ENCODE results near the gene IRF4.

IRF4 gene

GRCh38 chr6:445571-446417, 54.2 kb downstream of the IRF4 start:
- DNase-seq: peak; percentile 39

- DNase-seq: peak; percentile 28
Observed at GRCh38 chr6:446418-447366, 55.1 kb downstream of the IRF4 start.

GRCh38 chr6:447381-448165, 56.0 kb downstream of the IRF4 start:
- peak; percentile 27 for DNase-seq

GRCh38 chr6:448296-449056, 56.9 kb downstream of the IRF4 start:
- DNase-seq: peak; percentile 26

GRCh38 chr6:449057-449430, 57.5 kb downstream of the IRF4 start:
- DNase-seq: peak; percentile 31

- peak; percentile 33 for DNase-seq
Observed at GRCh38 chr6:449486-450419, 58.2 kb downstream of the IRF4 start.

- peak; percentile 27 for DNase-seq
Observed at GRCh38 chr6:451336-451735, 59.8 kb downstream of the IRF4 start.

GRCh38 chr6:451847-452246, 60.3 kb downstream of the IRF4 start:
- peak; percentile 27 for DNase-seq

GRCh38 chr6:452301-453067, 60.9 kb downstream of the IRF4 start:
- peak; percentile 29 for DNase-seq

- DNase-seq: peak; percentile 51
Observed at GRCh38 chr6:453152-453551, 61.6 kb downstream of the IRF4 start.

GRCh38 chr6:454148-454991, 62.8 kb downstream of the IRF4 start:
- DNase-seq: no peak

GRCh38 chr6:455006-455585, 63.5 kb downstream of the IRF4 start:
- no peak for DNase-seq

GRCh38 chr6:455835-456234, 64.3 kb downstream of the IRF4 start:
- no peak for DNase-seq

- DNase-seq: no peak
Observed at GRCh38 chr6:456358-456867, 64.9 kb downstream of the IRF4 start.

- DNase-seq: no peak
Observed at GRCh38 chr6:456887-457286, 65.3 kb downstream of the IRF4 start.
